Measurements from ENCODE around the gene NF2.

Gene NF2

DNA sequence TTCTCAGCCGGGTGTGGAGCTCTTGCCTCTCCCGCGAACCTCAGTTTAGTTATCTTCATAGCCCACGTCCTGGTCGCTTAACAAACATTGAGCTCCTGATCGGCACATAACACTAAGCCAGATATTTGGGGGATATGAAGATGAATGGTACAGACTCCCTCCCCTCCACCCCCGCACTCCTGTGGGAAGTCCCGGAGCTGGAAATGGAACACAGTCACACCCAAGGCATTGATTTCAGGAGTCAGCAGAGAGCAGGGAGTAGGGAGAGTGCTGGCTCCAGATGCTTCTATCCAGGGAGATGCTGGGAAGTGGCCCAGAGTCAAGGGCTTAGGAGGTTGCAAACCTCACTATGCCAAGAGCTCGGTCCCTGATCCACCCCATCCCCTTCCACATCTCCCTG is 90.2 kb downstream of the NF2 start:
- Histone ChIP-seq H3K4me1 (ENCODE audit: low read depth, poor library complexity, severe bottlenecking) (no peaks in the 10 kb centered on the region), H2AFZ (ENCODE audit: low read depth) (no peak overlapping the region), H3K36me3 (ENCODE audit: insufficient read depth) (no peaks in the 10 kb centered on the region), H4K20me1 (ENCODE audit: insufficient read depth) (no peaks in the 10 kb centered on the region), H3K27me3 (ENCODE audit: insufficient read depth, low read depth) (no peaks in the 10 kb centered on the region), H3K4me3 (IDR thresholded peaks at IDR 0.05; ENCODE audit: insufficient read depth, low read depth, low read length) (no peak overlapping the region), H3K27ac (no peak overlapping the region), H3K4me2 (no peak overlapping the region), H3K9ac (no peak overlapping the region), H3K79me2 (ENCODE audit: insufficient read depth, low read depth) (no peaks in the 10 kb centered on the region)
- TF ChIP-seq, protein P1, sequence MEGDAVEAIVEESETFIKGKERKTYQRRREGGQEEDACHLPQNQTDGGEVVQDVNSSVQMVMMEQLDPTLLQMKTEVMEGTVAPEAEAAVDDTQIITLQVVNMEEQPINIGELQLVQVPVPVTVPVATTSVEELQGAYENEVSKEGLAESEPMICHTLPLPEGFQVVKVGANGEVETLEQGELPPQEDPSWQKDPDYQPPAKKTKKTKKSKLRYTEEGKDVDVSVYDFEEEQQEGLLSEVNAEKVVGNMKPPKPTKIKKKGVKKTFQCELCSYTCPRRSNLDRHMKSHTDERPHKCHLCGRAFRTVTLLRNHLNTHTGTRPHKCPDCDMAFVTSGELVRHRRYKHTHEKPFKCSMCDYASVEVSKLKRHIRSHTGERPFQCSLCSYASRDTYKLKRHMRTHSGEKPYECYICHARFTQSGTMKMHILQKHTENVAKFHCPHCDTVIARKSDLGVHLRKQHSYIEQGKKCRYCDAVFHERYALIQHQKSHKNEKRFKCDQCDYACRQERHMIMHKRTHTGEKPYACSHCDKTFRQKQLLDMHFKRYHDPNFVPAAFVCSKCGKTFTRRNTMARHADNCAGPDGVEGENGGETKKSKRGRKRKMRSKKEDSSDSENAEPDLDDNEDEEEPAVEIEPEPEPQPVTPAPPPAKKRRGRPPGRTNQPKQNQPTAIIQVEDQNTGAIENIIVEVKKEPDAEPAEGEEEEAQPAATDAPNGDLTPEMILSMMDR (conservative IDR thresholded peaks at IDR 0.05; ENCODE audit: low read depth, low read length), result no peak

DNA sequence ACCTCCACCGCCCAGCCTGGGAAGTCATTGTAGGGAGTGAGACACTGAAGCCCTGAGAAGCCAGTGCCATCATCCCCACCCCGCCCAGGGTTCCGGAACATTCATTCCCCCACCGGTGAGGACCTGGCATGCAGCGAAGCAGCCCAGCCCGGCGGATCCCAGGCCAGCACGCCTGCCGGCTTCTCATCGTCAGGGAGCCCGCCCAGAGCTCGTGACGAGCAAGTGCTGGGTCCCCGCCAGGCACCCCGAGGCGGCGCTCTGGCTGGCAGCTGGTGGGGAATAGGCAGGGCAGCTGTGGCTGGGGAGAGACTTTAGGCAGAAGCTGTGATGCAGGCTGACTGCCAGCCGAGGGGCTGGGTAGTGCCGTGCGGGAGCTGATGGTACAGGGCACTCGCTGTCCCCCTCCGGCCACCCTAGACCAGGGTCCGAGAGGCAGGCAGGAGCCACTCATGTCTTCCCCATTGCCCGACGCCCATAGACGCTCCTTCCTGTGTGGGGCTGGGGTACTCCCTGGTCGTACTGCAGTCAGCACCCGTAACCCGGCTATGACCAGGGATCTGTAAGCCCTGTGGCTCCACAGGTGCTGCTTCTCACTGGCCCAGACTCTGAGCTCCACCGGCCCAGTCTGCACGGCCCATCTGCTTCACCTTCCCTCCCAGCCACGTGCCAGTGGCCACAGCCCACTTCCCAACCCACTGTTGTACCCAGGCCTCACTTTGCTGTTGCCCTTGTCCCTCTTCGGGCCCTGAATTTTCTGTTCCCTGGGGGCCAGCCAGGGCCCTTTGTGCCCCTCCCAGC is 91.9 kb downstream of the NF2 start:
- no peaks in the 10 kb centered on the region for H3K27me3 ChIP-seq (ENCODE audit: insufficient read depth, low read depth)
- H3K4me2 ChIP-seq, result no peak overlapping the region
- H2AFZ ChIP-seq (ENCODE audit: low read depth), result no peak overlapping the region
- no peaks in the 10 kb centered on the region for H3K36me3 ChIP-seq (ENCODE audit: insufficient read depth)
- TF ChIP-seq, protein P1 (conservative IDR thresholded peaks at IDR 0.05; ENCODE audit: low read depth, low read length), result no peak
- H3K4me1 ChIP-seq (ENCODE audit: low read depth, poor library complexity, severe bottlenecking), result no peaks in the 10 kb centered on the region
- H4K20me1 ChIP-seq (ENCODE audit: insufficient read depth), result no peaks in the 10 kb centered on the region
- no peaks in the 10 kb centered on the region for H3K79me2 ChIP-seq (ENCODE audit: insufficient read depth, low read depth)
- H3K4me3 ChIP-seq (IDR thresholded peaks at IDR 0.05; ENCODE audit: insufficient read depth, low read depth, low read length), result no peak overlapping the region
- H3K9ac ChIP-seq, result no peak overlapping the region
- H3K27ac ChIP-seq, result no peak overlapping the region

DNA sequence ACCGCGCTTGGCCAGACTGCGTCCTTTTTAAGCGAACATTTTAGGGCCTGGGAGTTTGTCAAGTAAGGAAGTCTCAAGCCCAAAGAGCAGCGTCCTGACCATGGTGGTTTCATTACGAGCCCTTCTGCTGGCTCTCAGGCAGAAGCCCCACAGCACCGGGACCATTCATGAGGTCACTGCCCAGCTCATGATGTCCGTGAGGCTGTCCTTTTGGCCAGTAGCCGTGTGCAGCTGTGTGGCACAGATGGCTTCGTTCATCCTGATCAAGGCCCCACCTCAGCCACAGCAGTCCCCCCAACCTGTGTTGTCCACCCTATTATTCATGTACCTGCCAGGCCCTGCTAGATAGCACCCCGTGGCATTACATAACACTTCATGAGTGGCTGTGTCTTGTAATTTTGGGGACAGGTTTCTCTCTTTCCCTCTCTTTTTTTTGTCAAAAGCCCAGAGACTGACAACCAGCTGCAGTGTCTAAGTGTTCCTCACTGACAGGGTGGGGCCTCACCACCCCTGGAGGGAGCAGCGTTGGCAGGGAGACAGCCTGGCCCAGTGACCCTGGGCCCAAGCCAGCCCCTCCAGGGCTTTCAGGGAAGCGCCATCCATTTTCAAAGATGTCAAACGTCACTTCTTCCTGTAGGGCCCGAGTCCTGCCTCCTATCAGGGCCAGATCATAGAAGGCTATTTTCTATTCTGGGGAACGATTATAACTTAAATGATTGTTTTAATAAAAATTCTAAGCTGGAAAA is 94.6 kb downstream of the NF2 start:
- Histone ChIP-seq H3K36me3 (ENCODE audit: insufficient read depth) (no peaks in the 10 kb centered on the region), H2AFZ (ENCODE audit: low read depth) (no peak overlapping the region), H4K20me1 (ENCODE audit: insufficient read depth) (no peaks in the 10 kb centered on the region), H3K27ac (no peak overlapping the region), H3K79me2 (ENCODE audit: insufficient read depth, low read depth) (no peaks in the 10 kb centered on the region), H3K4me3 (IDR thresholded peaks at IDR 0.05; ENCODE audit: insufficient read depth, low read depth, low read length) (no peak overlapping the region), H3K4me1 (ENCODE audit: low read depth, poor library complexity, severe bottlenecking) (no peaks in the 10 kb centered on the region), H3K27me3 (ENCODE audit: insufficient read depth, low read depth) (no peaks in the 10 kb centered on the region), H3K4me2 (no peak overlapping the region), H3K9ac (no peak overlapping the region)
- TF ChIP-seq, protein P1 (conservative IDR thresholded peaks at IDR 0.05; ENCODE audit: low read depth, low read length), result no peak

DNA sequence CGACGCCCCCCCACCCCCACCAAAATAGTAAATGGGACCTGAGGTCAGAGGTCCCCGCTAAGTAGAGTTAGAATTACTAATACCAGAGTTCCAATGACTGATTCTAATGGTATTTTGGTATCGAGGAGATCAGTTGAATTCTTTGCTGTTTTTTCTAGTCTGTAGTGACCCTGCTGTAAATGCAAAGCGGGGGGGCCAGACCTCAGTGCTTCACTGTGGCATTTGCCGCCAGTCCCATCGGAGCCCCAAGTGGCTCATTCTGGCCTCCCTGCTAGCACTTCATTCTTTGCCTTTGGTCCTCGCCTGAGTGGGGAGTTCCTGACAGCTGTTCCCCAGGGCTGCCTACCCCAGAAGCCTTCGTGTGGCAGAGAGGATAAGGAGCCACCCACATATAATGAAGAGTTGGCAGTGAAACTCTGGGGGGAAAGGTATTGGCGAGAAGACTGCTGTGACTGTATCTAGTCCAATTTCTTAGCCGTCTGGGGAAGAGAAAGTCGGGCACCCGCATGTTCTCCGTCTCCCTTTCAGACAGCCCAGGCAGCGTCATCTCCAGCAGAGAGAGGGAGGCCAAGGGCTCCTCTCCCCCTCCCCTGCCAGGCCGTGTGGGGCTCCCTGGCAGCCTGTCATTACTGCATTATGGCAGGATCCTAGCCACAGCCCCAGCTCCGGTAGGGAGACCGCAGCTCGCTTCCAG is 96.9 kb downstream of the NF2 start:
- H3K9ac ChIP-seq, result no peak overlapping the region
- no peak overlapping the region for H3K4me2 ChIP-seq
- no peaks in the 10 kb centered on the region for H3K4me1 ChIP-seq (ENCODE audit: low read depth, poor library complexity, severe bottlenecking)
- H3K79me2 ChIP-seq (ENCODE audit: insufficient read depth, low read depth), result no peaks in the 10 kb centered on the region
- H3K4me3 ChIP-seq (IDR thresholded peaks at IDR 0.05; ENCODE audit: insufficient read depth, low read depth, low read length), result no peak overlapping the region
- TF ChIP-seq, protein P1 (conservative IDR thresholded peaks at IDR 0.05; ENCODE audit: low read depth, low read length), result no peak
- H3K27me3 ChIP-seq (ENCODE audit: insufficient read depth, low read depth), result no peaks in the 10 kb centered on the region
- H3K36me3 ChIP-seq (ENCODE audit: insufficient read depth), result no peaks in the 10 kb centered on the region
- no peaks in the 10 kb centered on the region for H4K20me1 ChIP-seq (ENCODE audit: insufficient read depth)
- no peak overlapping the region for H3K27ac ChIP-seq
- no peak overlapping the region for H2AFZ ChIP-seq (ENCODE audit: low read depth)

All from KMS-11 (cell line).